ENCODE data around the gene DISP3.

Gene DISP3

GRCh38 chr1:11531943-11532342 lies 53.0 kb downstream of the DISP3 start:
- TF ChIP-seq CTCF (IDR thresholded peaks at IDR 0.05) = no peak

GRCh38 chr1:11533790-11534787 lies 55.1 kb downstream of the DISP3 start:
- no peak overlapping the region for H3K27ac ChIP-seq
- H3K9me3 ChIP-seq = no peaks in the 10 kb centered on the region
- no peak overlapping the region for H3K4me3 ChIP-seq (ENCODE audit: low read depth in 1 of 2, low read length in 1 of 2)
- H3K27me3 ChIP-seq = no peaks in the 10 kb centered on the region
- H3K36me3 ChIP-seq = no peaks in the 10 kb centered on the region
- no peaks in the 10 kb centered on the region for H3K4me1 ChIP-seq (ENCODE audit: control insufficient read depth in 1 of 2, insufficient read depth in 1 of 2, low read depth in 1 of 2, low read length in 1 of 2)
- TF ChIP-seq CTCF (IDR thresholded peaks at IDR 0.05) = no peak

More at GRCh38 chr1:11531943-11532342, 53.0 kb downstream of the DISP3 start:
- H3K27ac ChIP-seq = no peak overlapping the region
- H3K4me1 ChIP-seq (ENCODE audit: control insufficient read depth in 1 of 2, insufficient read depth in 1 of 2, low read depth in 1 of 2, low read length in 1 of 2) = no peaks in the 10 kb centered on the region
- no peaks in the 10 kb centered on the region for H3K27me3 ChIP-seq
- H3K9me3 ChIP-seq = no peaks in the 10 kb centered on the region
- H3K36me3 ChIP-seq = no peaks in the 10 kb centered on the region
- H3K4me3 ChIP-seq (ENCODE audit: low read depth in 1 of 2, low read length in 1 of 2) = no peak overlapping the region

DNA sequence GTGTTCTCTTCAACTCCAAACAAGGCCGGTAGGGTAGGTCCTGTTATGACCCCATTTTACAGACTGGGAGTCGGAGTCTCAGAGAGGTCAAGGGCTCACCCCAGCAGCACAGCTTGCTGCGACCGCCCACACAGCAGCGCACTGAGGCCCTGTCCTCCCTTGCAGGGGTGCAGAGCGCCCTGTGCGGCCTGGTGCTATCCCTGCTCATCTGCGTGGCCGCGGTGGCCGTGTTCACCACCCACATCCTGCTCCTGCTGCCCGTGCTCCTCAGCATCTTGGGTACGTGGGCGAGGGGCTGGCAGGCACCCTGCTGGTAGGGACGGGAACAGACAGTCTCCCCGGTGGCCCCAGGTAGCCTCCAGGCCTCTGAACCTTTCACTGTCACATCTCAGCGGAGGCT lies 55.9 kb downstream of the DISP3 start:
- Histone ChIP-seq H3K27ac (no peak overlapping the region), H3K36me3 (no peaks in the 10 kb centered on the region), H3K27me3 (no peaks in the 10 kb centered on the region), H3K4me1 (ENCODE audit: control insufficient read depth in 1 of 2, insufficient read depth in 1 of 2, low read depth in 1 of 2, low read length in 1 of 2) (no peaks in the 10 kb centered on the region), H3K4me3 (ENCODE audit: low read depth in 1 of 2, low read length in 1 of 2) (no peak overlapping the region), H3K9me3 (no peaks in the 10 kb centered on the region)
- TF ChIP-seq CTCF (IDR thresholded peaks at IDR 0.05) = no peak

DNA sequence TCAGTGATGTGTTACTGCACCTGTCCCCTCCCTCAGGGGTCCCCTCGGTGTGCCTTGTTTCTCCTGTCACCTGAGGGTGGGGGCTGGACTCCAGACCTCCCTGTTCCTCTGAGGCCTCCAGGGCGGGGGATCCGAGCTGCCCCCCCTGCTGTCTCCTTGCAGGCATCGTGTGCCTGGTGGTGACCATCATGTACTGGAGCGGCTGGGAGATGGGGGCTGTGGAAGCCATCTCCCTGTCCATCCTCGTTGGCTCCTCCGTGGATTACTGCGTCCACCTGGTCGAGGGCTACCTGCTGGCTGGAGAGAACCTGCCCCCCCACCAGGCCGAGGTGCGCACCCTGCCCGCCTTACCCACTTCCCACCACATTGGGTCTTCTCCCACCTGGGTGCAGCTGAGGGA lies 56.4 kb downstream of the DISP3 start:
- Histone ChIP-seq H3K27me3 (no peaks in the 10 kb centered on the region), H3K36me3 (no peaks in the 10 kb centered on the region), H3K27ac (no peak overlapping the region), H3K4me3 (ENCODE audit: low read depth in 1 of 2, low read length in 1 of 2) (no peak overlapping the region), H3K9me3 (no peaks in the 10 kb centered on the region), H3K4me1 (ENCODE audit: control insufficient read depth in 1 of 2, insufficient read depth in 1 of 2, low read depth in 1 of 2, low read length in 1 of 2) (no peaks in the 10 kb centered on the region)
- TF ChIP-seq CTCF (IDR thresholded peaks at IDR 0.05) = no peak

GRCh38 chr1:11535761-11536572 lies 57.0 kb downstream of the DISP3 start:
- Histone ChIP-seq H3K4me1 (ENCODE audit: control insufficient read depth in 1 of 2, insufficient read depth in 1 of 2, low read depth in 1 of 2, low read length in 1 of 2) (no peaks in the 10 kb centered on the region), H3K36me3 (no peaks in the 10 kb centered on the region), H3K9me3 (no peaks in the 10 kb centered on the region), H3K4me3 (ENCODE audit: low read depth in 1 of 2, low read length in 1 of 2) (no peak overlapping the region), H3K27me3 (no peaks in the 10 kb centered on the region), H3K27ac (no peak overlapping the region)
- no peak for TF ChIP-seq CTCF (IDR thresholded peaks at IDR 0.05)

Data from neutrophil (primary cell).